ENCODE data around the gene ECSCR.
A peak's percentile ranks its signal among the peaks of the same experiment; 100 is the strongest.
"Not testable (repeated sequence)": the region's sequence is repeated elsewhere in the genome, so short reads cannot be mapped to it uniquely, and the experiment has no call there.

Gene ECSCR

GRCh38 chr5:139413153-139413552 is 49.4 kb downstream of the ECSCR start:
- no peak for DNase-seq (ENCODE audit: low read depth in 2 of 2)

- no peak for DNase-seq (ENCODE audit: low read depth in 2 of 2)
These were observed 51.3 kb downstream of the ECSCR start for GRCh38 chr5:139410993-139411828.

GRCh38 chr5:139410121-139410992 is 52.2 kb downstream of the ECSCR start:
- DNase-seq (ENCODE audit: low read depth in 2 of 2) = no peak

GRCh38 chr5:139409116-139409515 is 53.4 kb downstream of the ECSCR start:
- DNase-seq (ENCODE audit: low read depth in 2 of 2) = not testable (repeated sequence)

GRCh38 chr5:139408191-139408590 is 54.4 kb downstream of the ECSCR start:
- no peak for DNase-seq (ENCODE audit: low read depth in 2 of 2)

- no peak for DNase-seq (ENCODE audit: low read depth in 2 of 2)
These were observed 55.0 kb downstream of the ECSCR start for GRCh38 chr5:139407517-139407916.

GRCh38 chr5:139406963-139407362 is 55.6 kb downstream of the ECSCR start:
- DNase-seq (ENCODE audit: low read depth in 2 of 2) = no peak

- DNase-seq (ENCODE audit: low read depth in 2 of 2) = no peak
These were observed 58.1 kb downstream of the ECSCR start for GRCh38 chr5:139404484-139404840.

- peak; percentile 98 to 99 for DNase-seq (ENCODE audit: low read depth in 2 of 2)
These were observed 58.6 kb downstream of the ECSCR start, which contains the start of gene SPATA24 for GRCh38 chr5:139403787-139404483. Gene SPATA24, minus strand, starts transcription at chr5:139404089. Its CDS starts 29 bp downstream, at chr5:139404060.

- no peak for DNase-seq (ENCODE audit: low read depth in 2 of 2)
These were observed 59.1 kb downstream of the ECSCR start for GRCh38 chr5:139403418-139403786.

- no peak for DNase-seq (ENCODE audit: low read depth in 2 of 2)
These were observed 59.9 kb downstream of the ECSCR start for GRCh38 chr5:139402561-139403158.

GRCh38 chr5:139401546-139401945 is 61.0 kb downstream of the ECSCR start:
- DNase-seq (ENCODE audit: low read depth in 2 of 2) = no peak

GRCh38 chr5:139399501-139400121 is 62.9 kb downstream of the ECSCR start:
- DNase-seq (ENCODE audit: low read depth in 2 of 2) = no peak

Data from stimulated activated CD8-positive, alpha-beta memory T cell treated with anti-CD3 and anti-CD28 coated beads, Interleukin-2, amount 100 ng/mL, for 48 hours (primary cell).